Calu3 (cell line): ENCODE measurements around the gene DIAPH2. TPM values are rescaled to one million over a fixed set of nuclear protein-coding genes. Genes with fewer than 3 reads are reported as not detected.
A peak's percentile ranks its signal among the peaks of the same experiment; 100 is the strongest.

ENCODE experiments used
- BruUV-seq: library from RNA; stranded (reverse); fragments of 400-500 nt; replicated peaks from 2 replicates; lab custom pipeline; 2021; lab: Mats Ljungman, UMichigan
- CTCF ChIA-PET: fragments of 300-600 bp; sonication (Branson Sonifier 250); formaldehyde crosslinking; loops from one replicate; lab custom pipeline; 2022; ENCODE audit warnings: antibody characterized with exemption; lab: Charles Lee
- DNase-seq: peaks from one replicate; pipeline ENCODE4 v3.0.0; 2022
- H3K27ac Mint-ChIP-seq: one replicate; pipeline ENCODE4 v1.8.0; 2022; ENCODE audit warnings: mixed read lengths; ENCODE audit not compliant: unreplicated experiment
- H3K27me3 Mint-ChIP-seq: one replicate; pipeline ENCODE4 v1.8.0; 2022; ENCODE audit warnings: mixed read lengths; ENCODE audit not compliant: unreplicated experiment
- H3K36me3 Mint-ChIP-seq: one replicate; pipeline ENCODE4 v1.8.0; 2022; ENCODE audit warnings: mild to moderate bottlenecking, moderate library complexity, mixed read lengths; ENCODE audit not compliant: insufficient read depth, unreplicated experiment
- H3K4me1 Mint-ChIP-seq: one replicate; pipeline ENCODE4 v1.8.0; 2022; ENCODE audit warnings: mild to moderate bottlenecking, low read depth, mixed read lengths; ENCODE audit not compliant: unreplicated experiment
- H3K4me3 Mint-ChIP-seq: one replicate; pipeline ENCODE4 v1.8.0; 2022; ENCODE audit warnings: mild to moderate bottlenecking, low read depth, moderate library complexity, mixed read lengths; ENCODE audit not compliant: unreplicated experiment
- H3K9me3 Mint-ChIP-seq: one replicate; pipeline ENCODE4 v1.8.0; 2022; ENCODE audit warnings: low read depth, mixed read lengths; ENCODE audit not compliant: unreplicated experiment
- CTCF ChIP-seq: fragments of 200-600 bp; IDR thresholded peaks from one replicate; pipeline ENCODE4 v1.8.0; 2022; ENCODE audit warnings: antibody characterized with exemption; ENCODE audit not compliant: unreplicated experiment
- intact Hi-C: fragments of 100-400 bp; cut with micrococcal nuclease; formaldehyde crosslinking; loops from one replicate; pipeline ENCODE4 v1.10.0; 2022; ENCODE audit not compliant: unreplicated experiment
- total RNA-seq: library from RNA; stranded (reverse); gene quantifications from 2 replicates; pipeline ENCODE4 v1.2.3, GENCODE V29; 2022

Gene DIAPH2
- total RNA-seq, 1 experiment from 2014 or later: 24.2 TPM

- Mint-ChIP-seq H3K9me3 (no peaks in the 10 kb centered on the region), H3K4me1 (no peaks in the 10 kb centered on the region), H3K27me3 (no peaks in the 10 kb centered on the region), H3K36me3 (no peaks in the 10 kb centered on the region), H3K4me3 (no peak overlapping the region), H3K27ac (no peak overlapping the region)
- no peak for TF ChIP-seq CTCF
- intact Hi-C loops: no loop called here
- CTCF ChIA-PET: no interaction called here
- BruUV-seq: no TSS peak
- no peak for DNase-seq
These were observed 418.3 kb downstream of the DIAPH2 start for GRCh38 chrX:97102938-97103337.

- intact Hi-C loops: loop anchor here (1.0 kb wide), 1 partner anchor 17 kb away; no protein-coding TSS in a partner anchor
- no peaks in the 10 kb centered on the region for H3K9me3 Mint-ChIP-seq
- no peaks in the 10 kb centered on the region for H3K27me3 Mint-ChIP-seq
- no peaks in the 10 kb centered on the region for H3K36me3 Mint-ChIP-seq
- CTCF ChIA-PET: no interaction called here
- H3K4me1 Mint-ChIP-seq: peaks cover 22% of the 10 kb centered on the region
- no peak for TF ChIP-seq CTCF
- peak overlapping the region; percentile 73 for H3K27ac Mint-ChIP-seq
- H3K4me3 Mint-ChIP-seq: no peak overlapping the region
- no peak for DNase-seq
- BruUV-seq: no TSS peak
These were observed 425.1 kb downstream of the DIAPH2 start for GRCh38 chrX:97109730-97110129.

- H3K4me3 Mint-ChIP-seq: no peak overlapping the region
- no TSS peak for BruUV-seq
- intact Hi-C loops: no loop called here
- no peaks in the 10 kb centered on the region for H3K9me3 Mint-ChIP-seq
- no peaks in the 10 kb centered on the region for H3K27me3 Mint-ChIP-seq
- CTCF ChIA-PET: interaction anchor here (1.1 kb wide), 1 partner anchor 10 kb away, joined by 3 read pairs; no protein-coding TSS in a partner anchor
- no peak overlapping the region for H3K27ac Mint-ChIP-seq
- peaks cover 9% of the 10 kb centered on the region for H3K4me1 Mint-ChIP-seq
- no peak for DNase-seq
- TF ChIP-seq CTCF: no peak
- H3K36me3 Mint-ChIP-seq: no peaks in the 10 kb centered on the region
These were observed 432.9 kb downstream of the DIAPH2 start for GRCh38 chrX:97117572-97117971.

GRCh38 chrX:97119474-97120109 lies 434.9 kb downstream of the DIAPH2 start:
- no peaks in the 10 kb centered on the region for H3K27me3 Mint-ChIP-seq
- no peak for DNase-seq
- H3K9me3 Mint-ChIP-seq: no peaks in the 10 kb centered on the region
- BruUV-seq: no TSS peak
- TF ChIP-seq CTCF: no peak
- no peak overlapping the region for H3K27ac Mint-ChIP-seq
- intact Hi-C loops: no loop called here
- no peak overlapping the region for H3K4me3 Mint-ChIP-seq
- no peaks in the 10 kb centered on the region for H3K36me3 Mint-ChIP-seq
- CTCF ChIA-PET: no interaction called here
- no peaks in the 10 kb centered on the region for H3K4me1 Mint-ChIP-seq
